GM19455 (cell line): ENCODE data around the gene JAKMIP1.

Experiments
- ATAC-seq: cut with Tn5 transposase; IDR thresholded peaks from one replicate; pipeline ENCODE4 v1.9.1; 2021; ENCODE audit not compliant: unreplicated experiment

JAKMIP1 gene

GRCh38 chr4:5976431-5976830 lies 223.9 kb downstream of the JAKMIP1 start:
- ATAC-seq, result no peak
